NK-92 treated with Interleukin-12 subunit alpha and Interleukin-12 subunit beta, amount 100 ng/mL, for 24 hours (cell line): Measurements from ENCODE around the gene DCAF17.
"Not testable (repeated sequence)": the region's sequence is repeated elsewhere in the genome, so short reads cannot be mapped to it uniquely, and the experiment has no call there.

ENCODE experiments used
- DNase-seq: peaks from one replicate; lab custom pipeline; 2025; lab: John Stamatoyannopoulos, UW

Gene DCAF17

DNA sequence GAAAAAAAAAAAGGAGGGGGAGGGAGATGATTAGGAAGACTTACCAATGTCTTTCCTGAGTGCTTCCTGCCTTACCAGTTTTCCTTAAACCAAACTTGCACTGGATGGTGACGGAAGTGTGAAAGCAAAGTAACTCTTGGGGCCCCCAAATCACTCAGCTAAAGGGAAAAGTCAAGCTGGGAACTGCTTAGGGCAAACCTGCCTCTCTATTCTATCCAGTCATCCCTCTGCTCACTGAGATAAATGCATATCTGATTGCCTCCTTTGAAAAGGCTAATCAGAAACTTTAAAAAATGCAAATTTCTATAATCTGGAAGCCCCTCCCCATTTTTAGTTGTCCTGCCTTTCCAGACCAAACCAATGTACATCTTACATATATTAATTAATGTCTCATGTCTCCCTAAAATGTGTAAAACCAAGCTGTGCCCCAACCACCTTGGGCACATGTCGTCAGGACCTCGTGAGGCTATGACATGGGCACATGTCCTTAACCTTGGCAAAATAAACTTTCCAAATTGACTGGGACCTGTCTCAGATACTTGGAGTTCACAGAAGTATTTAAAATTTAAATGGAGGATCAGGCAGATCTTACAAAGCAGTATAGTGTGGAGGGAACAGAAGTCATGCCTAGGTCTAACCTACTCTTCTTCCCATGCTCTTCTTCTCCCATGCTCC, 81.0 kb downstream of the DCAF17 start:
- DNase-seq, result no peak

DNA sequence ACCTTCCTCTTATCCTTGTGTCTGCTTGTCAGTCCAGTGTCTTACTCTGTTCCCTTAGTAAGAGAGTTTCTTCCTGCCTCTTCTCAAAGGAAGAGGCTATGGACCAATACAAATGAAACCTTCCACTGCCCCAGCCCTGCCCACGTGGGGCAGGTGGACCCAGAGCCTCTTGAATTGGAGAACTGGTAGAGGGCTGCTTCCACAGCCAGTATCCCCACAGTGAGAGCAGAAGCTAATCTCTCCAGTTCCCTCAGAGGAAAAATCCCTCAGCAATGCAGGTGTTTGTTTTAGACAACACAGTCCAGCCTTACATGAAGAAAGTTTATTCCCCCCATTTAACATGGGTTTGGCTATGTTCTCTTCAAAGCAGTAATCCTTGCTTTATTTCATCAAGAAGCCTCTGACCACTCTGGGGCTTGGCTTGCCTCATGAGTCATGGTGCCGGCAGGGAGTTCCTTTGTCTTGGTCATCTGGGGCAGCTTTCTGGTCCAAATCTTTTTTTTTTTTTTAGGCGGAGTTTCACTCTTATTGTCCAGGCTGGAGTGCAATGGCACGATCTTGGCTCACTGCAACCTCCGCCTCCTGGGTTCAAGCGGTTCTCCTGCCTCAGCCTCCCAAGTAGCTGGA, 81.8 kb downstream of the DCAF17 start:
- DNase-seq, result no peak

DNA sequence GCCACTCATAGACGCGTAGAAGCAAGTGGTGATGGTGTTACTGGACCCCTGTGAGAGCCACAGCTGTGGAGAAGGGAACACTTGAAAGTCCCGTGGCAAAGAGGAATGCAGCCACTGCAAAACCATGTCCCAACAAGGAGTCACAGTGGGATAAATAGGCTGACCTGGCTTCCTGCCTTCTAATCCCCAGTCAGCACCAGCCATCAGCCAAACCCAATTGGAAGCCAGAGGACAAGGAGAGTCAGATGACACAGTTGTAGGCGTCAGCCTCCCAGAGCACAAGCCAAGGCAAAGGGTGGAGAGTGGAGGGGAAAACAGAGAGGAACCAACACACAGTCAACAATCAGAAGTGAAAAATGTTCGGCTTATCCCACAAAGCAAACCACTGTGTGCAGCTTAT, 82.8 kb downstream of the DCAF17 start:
- no peak for DNase-seq

DNA sequence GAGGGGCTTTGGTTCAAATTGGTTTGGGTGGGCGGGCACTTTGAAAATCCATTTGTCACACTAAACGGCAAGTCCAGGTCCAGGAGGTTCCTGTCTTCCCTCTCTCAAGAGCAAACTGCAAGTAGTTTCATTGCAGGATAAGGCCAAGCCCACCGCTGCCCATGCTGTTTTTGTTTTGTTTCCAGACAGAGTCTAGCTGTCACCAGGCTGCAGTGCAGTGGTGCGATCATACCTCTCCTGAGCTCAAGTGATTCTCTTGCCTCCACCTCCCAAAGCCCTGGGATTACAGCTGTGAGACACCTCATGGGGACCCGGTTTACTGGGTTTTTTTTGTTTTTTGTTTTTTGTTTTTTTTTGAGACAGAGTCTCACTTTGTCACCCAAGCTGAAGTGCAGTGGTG, 86.4 kb downstream of the DCAF17 start:
- no peak for DNase-seq

DNA sequence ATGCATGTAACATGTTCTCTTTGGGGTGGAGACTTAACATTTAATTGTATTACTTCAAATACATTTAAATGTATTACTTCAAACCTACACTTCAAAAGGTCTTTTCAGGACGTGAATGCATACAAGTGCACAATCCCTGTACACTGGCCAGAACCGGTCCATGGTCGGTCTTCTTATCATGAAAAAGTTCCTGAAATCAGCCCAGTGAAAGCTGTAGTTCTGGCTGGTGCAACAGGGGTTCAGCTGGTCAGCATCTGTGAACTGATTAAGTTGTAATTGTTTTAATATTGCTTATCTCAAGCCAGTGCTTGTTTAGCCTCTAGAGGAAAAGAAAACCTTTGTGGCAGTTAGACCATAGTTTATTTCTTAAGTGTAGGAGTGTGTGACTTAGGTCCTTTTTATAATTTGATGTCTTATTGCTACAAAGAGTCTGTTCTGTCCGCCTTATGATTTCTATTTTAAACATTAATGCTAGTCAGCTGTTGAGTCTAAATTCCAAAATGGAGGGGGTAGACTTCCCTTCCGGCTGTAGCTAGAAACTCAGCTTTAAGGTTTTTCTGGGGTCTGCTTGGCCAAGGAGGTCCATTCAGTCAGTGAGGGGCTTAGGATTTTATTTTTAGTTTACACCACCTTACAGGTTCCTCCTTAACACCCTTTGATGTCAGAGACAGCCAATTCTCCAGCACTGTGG, 87.5 kb downstream of the DCAF17 start:
- DNase-seq, result no peak

DNA sequence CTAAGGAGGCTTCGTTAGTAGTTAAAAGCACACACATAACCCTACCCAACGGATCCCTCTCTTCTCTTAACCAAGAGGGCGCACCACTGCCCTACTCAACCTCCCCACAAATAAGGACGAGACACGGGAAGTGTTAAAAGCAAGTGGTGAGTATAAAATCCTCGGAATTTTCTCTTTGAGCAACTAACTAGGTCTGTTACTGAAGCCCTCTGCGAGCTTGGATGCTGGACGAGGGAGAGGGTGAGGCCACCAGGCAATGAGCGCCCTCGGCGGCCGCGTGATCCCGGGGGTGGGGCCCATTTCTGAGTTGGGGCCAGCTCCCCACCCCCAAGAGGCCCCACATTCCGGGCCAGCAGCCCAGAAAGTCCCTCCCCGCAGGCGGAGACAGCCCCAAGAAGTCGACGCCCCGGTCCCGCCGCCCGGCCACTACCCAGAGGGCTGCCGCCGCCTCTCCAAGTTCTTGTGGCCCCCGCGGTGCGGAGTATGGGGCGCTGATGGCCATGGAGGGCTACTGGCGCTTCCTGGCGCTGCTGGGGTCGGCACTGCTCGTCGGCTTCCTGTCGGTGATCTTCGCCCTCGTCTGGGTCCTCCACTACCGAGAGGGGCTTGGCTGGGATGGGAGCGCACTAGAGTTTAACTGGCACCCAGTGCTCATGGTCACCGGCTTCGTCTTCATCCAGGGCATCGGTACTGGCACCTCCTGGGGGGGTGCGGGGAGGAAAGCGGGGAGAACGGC, 88.2 kb downstream of the DCAF17 start, which contains the start of gene CYBRD1:
TSS of gene CYBRD1 (plus strand) at position 423 of the 736 bp plus-strand sequence. CDS start at position 495, 72 bp downstream.
- no peak for DNase-seq

DNA sequence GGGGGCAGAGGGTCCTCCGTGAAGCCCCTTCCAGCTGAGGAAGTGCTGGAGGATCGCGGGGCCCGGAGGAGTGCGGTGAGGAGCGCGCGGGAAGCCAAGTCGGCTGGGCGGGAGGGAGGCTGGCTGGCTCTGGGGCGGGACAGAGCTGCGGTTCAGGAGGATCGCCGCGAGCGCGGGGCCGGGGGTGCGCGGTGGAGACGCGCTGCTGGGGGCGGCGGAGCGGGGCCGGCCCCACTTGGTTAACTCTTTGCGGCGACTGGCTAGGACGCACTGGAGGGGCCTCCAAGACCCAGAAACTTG, 88.7 kb downstream of the DCAF17 start:
- DNase-seq, result no peak

DNA sequence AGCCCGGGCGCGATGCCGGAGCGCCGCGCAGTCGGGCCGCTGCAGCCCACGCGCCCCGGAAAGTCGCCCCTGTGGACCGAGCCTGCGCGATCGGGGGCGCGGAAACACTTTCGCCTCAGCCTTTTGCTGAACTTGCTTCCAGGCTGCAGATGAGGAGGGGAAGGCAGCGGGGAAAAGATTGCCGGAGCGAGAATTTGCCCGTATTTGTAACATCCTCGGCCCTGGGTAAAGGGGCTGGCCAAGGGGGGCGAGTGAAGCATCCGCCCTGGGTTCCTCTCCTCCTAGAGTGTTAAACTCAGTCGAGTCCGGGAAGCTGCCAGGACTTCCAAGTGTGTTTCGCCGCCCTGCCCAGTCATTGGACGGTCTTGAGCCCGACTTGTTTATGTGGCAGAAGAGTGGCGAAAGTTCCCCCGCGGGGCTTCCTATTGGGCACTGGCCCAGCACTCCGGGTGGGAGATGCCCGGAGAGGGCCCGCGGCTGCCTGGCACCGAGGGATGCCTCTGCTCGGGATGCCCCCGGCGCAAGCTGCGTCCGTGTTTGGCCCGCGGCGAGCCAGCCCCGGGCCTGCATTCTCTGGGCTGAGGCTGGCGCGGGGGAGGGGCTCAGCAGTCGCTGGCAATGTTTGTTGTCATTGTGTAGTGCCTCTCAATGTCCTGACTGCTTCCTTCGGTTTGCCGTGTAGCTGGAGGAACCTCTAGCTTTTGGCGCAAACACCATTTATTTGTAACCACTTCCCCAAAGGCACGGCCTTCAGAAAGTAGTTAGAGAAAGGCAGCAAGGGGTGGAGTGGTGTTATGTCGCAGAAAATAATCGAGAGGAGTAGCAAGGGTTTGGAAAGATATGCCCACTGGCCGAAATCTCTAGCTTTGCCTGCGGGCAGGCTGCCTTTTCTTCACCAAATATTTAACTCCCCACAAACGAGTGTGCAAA, 89.3 kb downstream of the DCAF17 start:
- no peak for DNase-seq

DNA sequence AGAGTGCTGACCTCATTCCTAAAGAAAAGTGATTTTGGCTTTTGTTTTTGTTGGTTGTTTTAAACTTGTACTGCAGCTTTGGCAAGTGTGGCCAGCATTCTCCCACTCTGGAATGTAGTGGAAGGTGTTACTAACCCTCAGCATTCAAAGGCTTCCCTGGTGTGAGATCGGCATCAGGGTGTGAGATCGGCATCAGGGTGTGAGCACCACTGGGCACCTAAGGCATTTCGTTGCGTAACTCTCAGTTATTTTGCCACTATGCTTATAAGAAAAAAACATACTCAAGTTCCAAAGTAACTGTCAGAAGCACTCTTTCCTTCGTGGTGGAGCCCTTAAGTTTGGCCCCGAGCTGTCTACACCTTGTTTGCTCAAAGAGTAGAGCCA, 90.0 kb downstream of the DCAF17 start:
- DNase-seq, result no peak

DNA sequence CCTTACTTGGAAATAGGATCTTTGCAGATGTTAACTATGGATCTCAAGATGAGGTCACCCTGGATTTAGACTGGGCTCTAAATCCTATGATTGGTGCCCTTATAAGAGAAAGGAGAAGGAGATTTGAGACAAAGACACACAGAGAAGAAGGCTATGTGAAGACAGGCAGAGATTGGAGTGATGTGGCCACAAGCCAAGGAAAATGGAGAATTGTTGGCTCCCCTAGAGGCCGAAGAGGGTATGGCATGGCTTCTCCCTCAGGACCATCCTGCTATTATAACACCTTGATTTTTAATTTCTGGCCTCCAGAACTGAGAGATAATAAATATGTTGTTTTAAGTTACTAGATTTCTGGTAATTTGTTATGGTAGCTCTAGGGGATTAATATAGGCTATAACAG, 95.9 kb downstream of the DCAF17 start:
- DNase-seq, result no peak

DNA sequence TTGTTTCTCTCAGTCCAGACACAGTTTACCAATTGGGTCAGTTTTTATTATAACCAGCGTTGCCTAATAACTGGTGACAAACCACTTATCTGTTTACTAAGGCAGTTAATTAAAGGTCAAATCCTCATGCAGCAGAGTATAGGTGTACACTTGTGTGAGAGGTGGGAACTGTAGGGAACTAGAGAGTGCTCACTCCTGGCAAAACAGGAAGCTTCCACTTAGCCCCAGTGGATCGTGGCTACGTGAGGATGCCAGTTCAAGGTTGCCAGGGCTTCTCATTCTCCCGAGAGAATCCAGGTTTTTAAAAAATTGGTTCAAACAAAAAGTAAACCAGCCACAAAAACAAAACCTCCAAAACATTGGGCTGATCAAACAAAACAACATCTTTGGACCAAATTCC, 96.4 kb downstream of the DCAF17 start:
- no peak for DNase-seq

DNA sequence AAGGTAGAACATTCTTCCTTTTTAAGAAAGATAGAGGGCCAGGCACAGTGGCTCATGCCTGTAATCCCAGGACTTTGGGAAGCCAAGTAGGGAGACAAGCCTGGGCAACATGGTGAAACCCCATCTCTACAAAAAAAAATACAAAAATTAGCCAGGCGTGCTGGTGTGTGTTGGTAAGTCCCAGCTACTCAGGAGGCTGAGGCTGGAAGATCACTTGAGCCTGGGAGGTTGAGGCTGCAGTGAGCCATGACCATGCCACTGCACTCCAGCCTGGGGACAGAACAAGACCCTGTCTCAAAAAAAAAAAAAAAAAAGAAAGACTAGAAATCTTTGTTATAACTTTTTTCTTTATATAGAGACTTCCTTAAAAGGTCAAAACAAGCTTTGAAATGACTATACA, 96.8 kb downstream of the DCAF17 start:
- not testable (repeated sequence) for DNase-seq

DNA sequence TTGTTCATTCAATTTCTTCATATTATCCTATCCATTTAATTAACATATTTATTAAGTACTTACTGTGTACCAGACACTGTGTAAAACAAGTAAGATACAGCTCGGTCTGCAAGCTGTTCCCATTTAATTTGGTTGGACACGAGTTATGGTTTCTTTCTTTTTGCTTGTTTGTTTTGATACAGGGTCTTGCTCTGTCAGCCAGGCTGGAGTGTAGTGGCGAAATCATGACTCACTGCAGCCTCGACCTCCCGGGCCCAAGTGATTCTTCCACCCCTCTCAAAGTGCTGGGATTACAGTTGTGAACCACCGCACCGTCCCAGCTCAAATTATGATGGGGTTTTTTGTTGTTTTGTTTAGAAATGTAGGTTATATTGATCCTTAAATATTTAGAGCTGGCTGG, 97.3 kb downstream of the DCAF17 start:
- DNase-seq, result no peak

DNA sequence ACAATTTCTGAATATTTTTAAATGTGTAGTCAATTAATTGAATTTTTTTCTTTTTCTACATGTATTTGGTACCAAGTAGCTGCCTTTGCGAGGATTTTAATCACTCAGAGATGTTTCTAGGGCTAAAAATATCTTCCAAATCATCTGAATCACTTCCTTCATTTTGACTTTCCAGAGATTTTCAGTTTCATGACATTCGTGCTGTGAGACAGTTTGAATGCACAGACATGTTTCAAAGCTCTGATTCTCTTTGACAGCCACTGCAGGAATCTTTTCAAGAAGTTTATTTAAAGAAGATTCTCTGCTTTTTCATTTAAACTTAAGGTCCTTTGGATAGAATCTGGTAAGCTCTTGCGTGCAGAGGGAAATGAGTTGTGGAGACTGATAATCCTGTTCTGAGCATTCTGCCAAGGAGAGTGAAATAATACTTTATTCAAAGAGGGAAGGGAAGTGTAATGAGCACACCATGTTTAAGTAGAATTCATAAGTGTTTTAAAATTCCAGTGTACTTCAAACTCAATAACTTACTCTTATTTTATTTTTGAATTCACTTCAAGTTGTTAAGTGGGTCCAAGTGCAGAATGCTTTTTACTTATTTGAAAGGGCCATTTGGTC, 97.9 kb downstream of the DCAF17 start:
- DNase-seq, result no peak

DNA sequence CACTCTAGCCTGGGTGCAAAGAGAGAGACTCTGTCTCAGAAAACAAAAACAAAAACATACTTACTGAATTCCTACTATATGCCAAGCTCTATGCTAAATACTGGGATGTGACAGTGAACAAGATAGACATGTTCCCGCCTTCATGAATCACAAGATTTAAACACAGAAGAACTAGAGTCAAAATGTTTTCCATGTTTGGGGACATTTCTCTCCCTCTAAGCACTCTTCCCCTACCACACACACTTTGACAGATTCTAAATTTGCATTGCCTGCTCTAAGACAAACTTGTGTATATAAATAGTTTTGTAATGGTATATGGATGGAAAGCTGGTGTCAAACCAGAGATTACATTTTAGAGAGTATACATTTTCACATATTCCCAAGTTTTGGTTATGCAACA, 99.3 kb downstream of the DCAF17 start:
- no peak for DNase-seq
